ENCODE results near the gene ZG16B.

The ZG16B gene

DNA sequence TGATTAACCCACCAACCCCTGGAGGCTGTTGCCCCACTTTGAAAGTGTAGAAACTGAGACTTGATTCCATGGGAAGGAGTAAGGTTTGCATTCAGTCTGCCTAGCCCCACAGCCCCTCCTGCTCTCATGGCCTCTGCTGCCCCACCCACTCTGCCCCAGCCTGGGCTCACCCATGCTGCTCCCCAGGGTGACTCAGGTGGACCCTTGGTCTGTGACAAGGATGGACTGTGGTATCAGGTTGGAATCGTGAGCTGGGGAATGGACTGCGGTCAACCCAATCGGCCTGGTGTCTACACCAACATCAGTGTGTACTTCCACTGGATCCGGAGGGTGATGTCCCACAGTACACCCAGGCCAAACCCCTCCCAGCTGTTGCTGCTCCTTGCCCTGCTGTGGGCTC, 25.4 kb upstream of the ZG16B start:
- no peak for DNase-seq (ENCODE audit: low read depth in 2 of 2, low spot score in 1 of 2)

- no peak for DNase-seq (ENCODE audit: low read depth in 2 of 2, low spot score in 1 of 2)
Observed at GRCh38 chr16:2806286-2806685, 23.8 kb upstream of the ZG16B start.

GRCh38 chr16:2808181-2808580, 21.9 kb upstream of the ZG16B start:
- DNase-seq (ENCODE audit: low read depth in 2 of 2, low spot score in 1 of 2) = no peak

DNA sequence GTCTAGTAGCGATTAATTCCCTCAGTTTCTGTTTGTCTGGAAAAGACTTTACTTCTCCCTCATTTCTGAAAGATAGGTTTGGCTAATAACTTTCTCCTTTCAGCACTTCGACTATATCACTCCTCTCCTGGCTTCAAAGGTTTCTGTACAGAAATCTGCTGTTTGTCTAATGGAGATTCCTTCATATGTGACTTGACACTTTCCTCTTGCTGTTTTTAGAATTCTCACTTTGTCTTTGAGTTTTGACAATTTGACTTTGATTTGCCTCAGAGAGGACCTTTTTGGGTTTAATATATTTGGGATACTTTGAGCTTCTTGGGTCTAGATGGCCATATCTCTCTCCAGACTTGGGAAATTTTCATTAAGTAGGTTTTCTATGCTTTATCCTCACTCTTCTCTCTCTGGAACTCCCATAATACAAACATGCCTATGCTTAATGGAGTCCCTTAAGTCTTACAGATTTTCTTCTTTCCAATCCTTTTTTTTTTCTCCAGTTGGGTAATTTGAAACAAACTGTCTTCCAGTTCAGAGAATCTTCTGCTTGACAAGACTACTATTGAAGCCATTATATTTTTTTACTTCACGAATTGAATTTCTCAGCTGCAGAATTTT, 20.8 kb upstream of the ZG16B start:
- DNase-seq (ENCODE audit: low read depth in 2 of 2, low spot score in 1 of 2) = no peak

GRCh38 chr16:2810651-2811050, 19.5 kb upstream of the ZG16B start:
- DNase-seq (ENCODE audit: low read depth in 2 of 2, low spot score in 1 of 2) = no peak

DNA sequence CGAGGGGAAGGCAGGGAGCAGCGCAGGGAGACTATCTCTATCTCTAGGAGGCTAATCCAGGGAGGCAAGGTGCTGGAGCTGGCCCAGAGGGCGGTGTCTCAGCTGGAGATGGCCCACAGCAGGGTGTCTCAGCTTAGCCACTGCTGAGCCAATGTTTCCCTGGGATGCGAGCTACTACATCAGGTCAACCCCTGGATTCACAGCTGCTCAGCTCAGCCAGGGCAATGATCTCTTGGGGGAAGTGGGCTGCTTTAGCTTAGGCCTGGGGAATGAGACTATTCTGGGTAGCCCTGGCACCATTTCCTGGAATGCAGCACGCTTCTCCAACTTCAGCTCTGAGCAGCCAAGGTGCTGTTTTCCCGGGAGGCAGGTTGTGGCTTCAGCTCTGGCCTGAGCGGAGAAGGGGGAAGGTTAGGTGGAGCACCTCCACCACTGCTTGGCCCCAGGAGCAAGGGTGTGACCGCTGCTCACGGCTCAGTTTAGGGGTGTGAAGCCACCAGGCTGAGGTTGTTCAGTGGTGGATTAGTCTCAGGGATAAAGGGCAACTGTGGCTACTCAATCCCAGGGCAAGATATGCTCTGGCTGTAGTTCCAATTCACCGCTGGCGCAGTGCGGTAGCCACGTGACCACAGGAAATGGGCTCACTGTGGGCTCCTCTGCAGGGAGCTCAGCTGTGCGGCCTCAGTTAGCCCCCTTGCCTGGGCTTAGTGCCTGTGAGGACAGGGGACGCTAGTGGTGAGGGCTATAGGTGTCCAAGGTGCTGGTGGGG, 18.2 kb upstream of the ZG16B start:
- no peak for DNase-seq (ENCODE audit: low read depth in 2 of 2, low spot score in 1 of 2)

DNA sequence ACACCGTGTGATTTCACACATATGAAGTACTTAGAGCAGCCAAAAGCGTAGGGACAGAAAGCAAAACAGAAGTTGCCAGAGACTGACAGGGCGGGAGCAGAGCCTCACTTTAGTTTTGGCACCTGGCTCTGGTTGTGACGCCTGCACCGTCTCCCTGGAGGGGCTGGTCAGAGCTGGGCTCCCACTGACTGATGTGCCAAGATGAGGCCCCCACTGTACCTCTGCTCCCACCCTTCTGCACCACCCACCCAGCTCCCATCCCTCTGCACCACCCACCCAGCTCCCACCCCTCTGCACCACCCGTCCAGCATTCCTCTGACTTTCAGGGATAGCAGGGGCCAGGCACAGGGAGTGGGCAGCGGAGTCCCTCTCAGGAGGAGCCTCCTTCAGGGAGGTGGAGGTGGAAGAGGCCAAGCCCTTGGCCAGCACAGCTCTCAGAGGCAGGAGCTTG, 16.3 kb upstream of the ZG16B start:
- no peak for DNase-seq (ENCODE audit: low read depth in 2 of 2, low spot score in 1 of 2)

DNA sequence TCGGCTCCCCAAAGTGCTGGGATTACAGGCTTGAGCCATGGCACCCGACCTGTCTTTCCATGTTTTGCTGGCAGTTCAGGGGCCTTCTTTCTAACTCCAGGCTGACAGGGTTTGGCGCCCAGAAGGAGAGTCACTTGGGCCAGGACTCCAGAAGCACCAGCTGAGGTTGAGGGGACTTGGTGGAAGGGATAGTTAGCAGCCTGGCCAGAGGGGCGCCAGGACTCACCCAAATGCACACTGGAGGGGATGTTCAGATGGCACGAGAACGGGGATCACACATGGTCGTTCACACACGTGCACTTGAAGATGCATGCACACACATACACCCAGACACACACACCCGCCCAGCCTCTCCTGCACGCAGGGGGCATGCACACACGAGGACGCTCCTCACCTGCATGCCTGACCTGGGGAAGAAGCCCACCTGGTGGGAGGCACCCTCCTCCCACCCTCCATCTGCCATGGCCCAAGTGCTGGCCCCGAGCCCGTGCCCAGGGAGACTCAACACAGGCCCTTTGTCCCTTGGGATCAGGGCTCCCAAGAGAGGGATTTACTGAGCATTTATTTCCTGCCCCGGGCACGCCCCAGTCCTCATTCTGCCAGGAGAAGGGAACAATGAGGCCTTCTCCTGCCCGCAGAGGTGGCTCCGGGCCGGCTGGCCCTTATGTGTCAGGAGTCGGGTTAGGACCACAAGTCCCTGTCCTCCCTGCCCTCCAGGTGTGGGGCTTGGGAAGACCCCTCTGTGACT, 15.4 kb upstream of the ZG16B start:
- DNase-seq (ENCODE audit: low read depth in 2 of 2, low spot score in 1 of 2) = no peak

GRCh38 chr16:2815299-2815771, 14.8 kb upstream of the ZG16B start:
- DNase-seq (ENCODE audit: low read depth in 2 of 2, low spot score in 1 of 2) = no peak

- no peak for DNase-seq (ENCODE audit: low read depth in 2 of 2, low spot score in 1 of 2)
Observed at GRCh38 chr16:2816751-2817339, 13.3 kb upstream of the ZG16B start, which contains the start of gene PRSS21. PRSS21 (plus strand) TSS chr16:2817237; CDS start chr16:2817269, 32 bp downstream.

GRCh38 chr16:2817340-2818271, 12.5 kb upstream of the ZG16B start:
- DNase-seq (ENCODE audit: low read depth in 2 of 2, low spot score in 1 of 2) = no peak

GRCh38 chr16:2818272-2818876, 11.7 kb upstream of the ZG16B start:
- DNase-seq (ENCODE audit: low read depth in 2 of 2, low spot score in 1 of 2) = no peak

DNA sequence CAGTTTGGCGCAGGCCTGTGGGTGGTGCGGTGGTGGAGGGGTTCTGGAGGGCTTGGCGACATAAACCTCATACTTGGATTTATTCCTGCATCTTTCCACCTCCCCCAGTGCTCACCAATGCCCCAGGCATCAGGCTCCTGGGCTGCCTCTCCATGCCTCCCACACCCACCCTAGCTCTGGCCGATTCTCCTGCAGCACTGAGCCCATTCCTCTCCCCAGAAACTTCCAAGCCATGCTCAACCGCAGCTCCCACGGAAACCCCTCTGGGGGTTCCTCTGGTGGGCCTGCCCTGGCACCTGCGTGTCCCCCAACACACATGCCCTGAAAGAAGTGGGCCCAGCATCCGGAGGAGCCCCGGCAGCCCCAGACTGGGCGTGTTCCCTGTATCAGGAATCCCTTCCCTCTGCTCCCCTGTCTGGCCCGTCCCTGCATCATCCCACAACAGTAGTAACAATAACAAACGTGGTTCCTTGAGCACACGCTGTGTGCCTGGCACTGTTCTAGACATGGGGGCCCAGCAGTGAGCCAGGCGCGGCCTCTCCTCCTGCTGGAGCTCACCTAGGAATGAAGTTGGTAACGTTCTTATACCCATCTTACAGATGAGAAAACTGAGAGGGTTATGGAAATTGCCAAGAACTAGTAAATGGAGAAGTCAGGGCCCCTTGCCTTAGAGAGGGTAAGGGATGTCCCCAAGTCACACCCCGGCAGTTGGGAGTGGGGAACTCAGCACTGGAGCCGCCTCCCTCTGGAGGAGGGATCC, 10.7 kb upstream of the ZG16B start:
- DNase-seq (ENCODE audit: low read depth in 2 of 2, low spot score in 1 of 2) = no peak

- DNase-seq (ENCODE audit: low read depth in 2 of 2, low spot score in 1 of 2) = no peak
Observed at GRCh38 chr16:2819939-2820835, 9.9 kb upstream of the ZG16B start.

DNA sequence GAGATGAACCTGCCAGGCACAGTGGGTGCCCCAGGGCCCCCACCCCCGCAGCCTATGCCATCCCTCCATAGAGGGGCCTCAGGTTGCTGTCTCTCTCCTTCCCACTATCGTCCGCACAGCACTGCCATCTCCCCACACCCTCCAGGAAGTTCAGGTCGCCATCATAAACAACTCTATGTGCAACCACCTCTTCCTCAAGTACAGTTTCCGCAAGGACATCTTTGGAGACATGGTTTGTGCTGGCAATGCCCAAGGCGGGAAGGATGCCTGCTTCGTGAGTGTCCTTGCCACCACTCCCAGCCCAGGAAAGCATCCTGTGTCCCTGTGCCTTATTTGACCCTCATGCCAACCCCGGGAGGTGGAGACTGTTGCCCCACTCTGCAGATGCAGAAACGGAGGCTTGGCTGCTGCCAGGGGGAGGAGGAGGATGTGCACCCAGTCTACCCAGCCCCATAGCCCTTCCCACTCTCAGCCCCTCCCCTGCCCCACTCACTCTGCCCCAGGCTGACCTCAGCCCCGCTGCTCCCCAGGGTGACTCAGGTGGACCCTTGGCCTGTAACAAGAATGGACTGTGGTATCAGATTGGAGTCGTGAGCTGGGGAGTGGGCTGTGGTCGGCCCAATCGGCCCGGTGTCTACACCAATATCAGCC, 9.1 kb upstream of the ZG16B start:
- DNase-seq (ENCODE audit: low read depth in 2 of 2, low spot score in 1 of 2) = no peak

DNA sequence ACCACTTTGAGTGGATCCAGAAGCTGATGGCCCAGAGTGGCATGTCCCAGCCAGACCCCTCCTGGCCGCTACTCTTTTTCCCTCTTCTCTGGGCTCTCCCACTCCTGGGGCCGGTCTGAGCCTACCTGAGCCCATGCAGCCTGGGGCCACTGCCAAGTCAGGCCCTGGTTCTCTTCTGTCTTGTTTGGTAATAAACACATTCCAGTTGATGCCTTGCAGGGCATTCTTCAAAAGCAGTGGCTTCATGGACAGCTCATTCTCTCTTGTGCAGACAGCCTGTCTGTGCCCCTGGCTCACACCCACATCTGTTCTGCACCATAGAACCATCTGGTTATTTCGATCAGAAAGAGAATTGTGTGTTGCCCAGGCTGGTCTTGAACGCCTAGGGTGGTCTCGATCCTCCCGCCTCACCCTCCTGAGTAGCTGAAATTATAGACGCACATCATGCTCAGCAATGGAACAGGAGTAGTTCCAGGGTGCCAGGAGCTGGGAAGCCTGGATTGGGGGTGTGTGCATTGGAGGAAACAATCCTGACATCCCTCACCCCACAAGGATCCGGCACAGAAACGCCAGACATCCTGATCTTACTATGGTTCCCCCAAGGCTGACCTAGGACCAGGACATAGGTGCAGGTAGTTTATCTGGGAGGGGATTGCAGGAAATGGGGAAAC, 8.5 kb upstream of the ZG16B start:
- DNase-seq (ENCODE audit: low read depth in 2 of 2, low spot score in 1 of 2) = no peak

GRCh38 chr16:2822158-2822495, 8.0 kb upstream of the ZG16B start:
- DNase-seq (ENCODE audit: low read depth in 2 of 2, low spot score in 1 of 2) = no peak

Measured in stimulated activated CD8-positive, alpha-beta memory T cell treated with anti-CD3 and anti-CD28 coated beads, Interleukin-4, amount 100 ng/mL, for 4 hours (primary cell).